Right lobe of liver (tissue), 6 donors: ENCODE results near the gene CHST8. TPM values are rescaled to one million over a fixed set of nuclear protein-coding genes. Genes with fewer than 3 reads are reported as not detected.

Source experiments
- ATAC-seq, 4 donors: fragments of 200-7000 bp; cut with Tn5 transposase; one replicate each; pipeline ENCODE4 v1.9.1; 2020; ENCODE audit warnings: mild to moderate bottlenecking in 4 of 4, moderate library complexity in 4 of 4
- DNase-seq, 3 donors: peaks; one replicate each; pipeline ENCODE4 v3.0.0-alpha.2; 2020
- H3K27ac ChIP-seq, 3 donors: fragments of 200-600 bp; one replicate each; pipeline ENCODE4 v1.8.0; 2022
- H3K27me3 ChIP-seq, 2 donors: fragments of 200-600 bp; one replicate each; pipeline ENCODE4 v1.8.0; 2022
- H3K36me3 ChIP-seq, 4 donors: fragments of 200-600 bp; sonication (generic) in 1 of 4; one replicate each; pipeline versions ENCODE4 v1.5.1 to v1.8.0; 2017 to 2022; ENCODE audit warnings: control low read depth in 1 of 4
- H3K4me1 ChIP-seq, 4 donors: fragments of 200-600 bp; sonication (generic) in 1 of 4; one replicate each; pipeline versions ENCODE4 v1.5.1 to v1.8.0; 2017 to 2022; ENCODE audit warnings: control low read depth in 1 of 4
- H3K4me3 ChIP-seq, 3 donors: fragments of 200-600 bp; one replicate each; pipeline ENCODE4 v1.8.0; 2022
- H3K9me3 ChIP-seq, 4 donors: fragments of 200-600 bp; sonication (generic) in 1 of 4; one replicate each; pipeline versions ENCODE4 v1.5.1 to v1.8.0; 2017 to 2022; ENCODE audit warnings: control low read depth in 1 of 4
- CTCF ChIP-seq, 4 donors: fragments of 200-600 bp in 3 of 4; fragments of 450-650 bp in 1 of 4; IDR thresholded peaks; one replicate each; pipeline versions ENCODE4 v1.5.1 to v1.8.0; 2016 to 2022; ENCODE audit warnings: antibody characterized with exemption in 4 of 4, mild to moderate bottlenecking in 2 of 4
- POLR2A ChIP-seq: fragments of 450-650 bp; IDR thresholded peaks from one replicate; pipeline ENCODE4 v1.6.1; 2017; ENCODE audit warnings: antibody characterized with exemption, mild to moderate bottlenecking
- WGBS: methylation state at CpG from one replicate; pipeline ENCODE4 v1.1.6; 2018; ENCODE audit warnings: low coverage, low lambda C conversion rate; ENCODE audit not compliant: insufficient coverage; ENCODE audit errors: missing lambda C conversion rate; 5-methylcytosine and 5-hydroxymethylcytosine counted together
- intact Hi-C, 2 donors: fragments of 100-400 bp; cut with DNase I; formaldehyde crosslinking; loops; one replicate each; pipeline versions ENCODE4 v1.11.2 to v1.14.1; 2022
- total RNA-seq, 6 experiments: library from RNA; depleted of rRNA in 2 of 6; stranded (reverse); fragments of >200 nt in 2 of 6; fragmentation: NEBNext Ultra II Directional in 3 of 6; extraction: Animal tissue kit (Norgen Biotek cat#: 25700) in 3 of 6; gene quantifications; one replicate each; pipeline versions ENCODE4 v1.1.0 to v1.2.4, GENCODE V29; 2016 to 2023
- donor health status: DM: no; HTN: yes; CAD: no.
- donor health status: DM: no; HTN: no; CAD: no.
- donor health status: DM: no; HTN: no; CAD: no.
- donor health status: DM: no; HTN: yes; CAD: no.
- donor health status: DM: no; HTN: yes; CAD: no.

The CHST8 gene
- total RNA-seq, 6 experiments from 2014 or later, result 0.12 to 0.19 TPM; not detected in 4

GRCh38 chr19:33640773-33641172 is 19.0 kb downstream of the CHST8 start:
- Histone ChIP-seq H3K27ac (no peak overlapping the region), H3K4me3 (no peak overlapping the region), H3K9me3 (no peaks in the 10 kb centered on the region), H3K4me1 (no peaks in the 10 kb centered on the region), H3K27me3 (no peaks in the 10 kb centered on the region), H3K36me3 (no peaks in the 10 kb centered on the region)
- 36% methylated on average over 3 of the region's 9 CpGs for WGBS
- no peak for TF ChIP-seq POLR2A
- no peak for TF ChIP-seq CTCF (IDR thresholded peaks at IDR 0.05)
- ATAC-seq, result peak in 1 of 4 donors; percentile 33
- DNase-seq, result no peak
- intact Hi-C loops, result no loop called here

GRCh38 chr19:33641261-33641660 is 19.5 kb downstream of the CHST8 start:
- 64% methylated on average over 5 of the region's 5 CpGs for WGBS
- DNase-seq (no peak), ATAC-seq (no peak)
- H3K4me3 ChIP-seq, result no peak overlapping the region
- TF ChIP-seq CTCF (IDR thresholded peaks at IDR 0.05), result no peak
- no peak for TF ChIP-seq POLR2A
- no peak overlapping the region for H3K27ac ChIP-seq
- no peaks in the 10 kb centered on the region for H3K36me3 ChIP-seq
- intact Hi-C loops, result no loop called here
- H3K27me3 ChIP-seq, result no peaks in the 10 kb centered on the region
- no peaks in the 10 kb centered on the region for H3K4me1 ChIP-seq
- no peaks in the 10 kb centered on the region for H3K9me3 ChIP-seq

DNA sequence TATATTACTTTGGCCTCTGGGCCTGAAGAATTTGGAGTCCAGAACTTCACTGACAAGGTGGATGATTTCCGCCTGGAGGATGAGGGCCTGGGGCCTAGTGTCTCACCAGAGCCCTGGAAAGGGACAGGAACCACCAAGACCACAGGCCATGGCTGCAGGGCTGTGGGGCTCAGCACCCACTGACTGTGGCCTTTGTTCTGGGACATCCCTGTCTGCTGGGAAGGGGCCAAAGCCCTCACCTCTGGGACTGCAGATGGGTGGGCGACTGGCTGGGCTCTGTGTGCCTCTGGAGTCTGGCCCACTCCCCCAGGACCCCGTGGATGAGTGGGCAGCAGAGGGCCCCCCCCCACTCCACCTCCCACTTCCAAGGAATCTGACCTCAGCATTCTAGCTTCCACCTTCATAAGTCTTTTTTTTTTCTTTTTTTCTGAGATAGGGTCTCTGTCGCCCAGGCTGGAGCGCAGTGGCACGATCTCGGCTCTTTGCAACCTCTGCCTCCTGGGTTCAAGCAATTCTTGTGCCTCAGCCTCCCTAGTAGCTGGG is 20.3 kb downstream of the CHST8 start:
- DNase-seq, result peak in 1 of 3 donors; percentile 18
- TF ChIP-seq POLR2A, result no peak
- no peak for TF ChIP-seq CTCF (IDR thresholded peaks at IDR 0.05)
- 66% methylated on average over 2 of the region's 7 CpGs for WGBS
- Histone ChIP-seq H3K27me3 (no peaks in the 10 kb centered on the region), H3K4me3 (no peak overlapping the region), H3K27ac (no peak overlapping the region), H3K36me3 (no peaks in the 10 kb centered on the region), H3K4me1 (no peaks in the 10 kb centered on the region), H3K9me3 (no peaks in the 10 kb centered on the region)
- peak in 1 of 4 donors; percentile 31 for ATAC-seq
- intact Hi-C loops, result no loop called here

- no peaks in the 10 kb centered on the region for H3K27me3 ChIP-seq
- H3K4me1 ChIP-seq, result no peaks in the 10 kb centered on the region
- DNase-seq, result no peak
- no peak for ATAC-seq
- H3K9me3 ChIP-seq, result no peaks in the 10 kb centered on the region
- H3K27ac ChIP-seq, result no peak overlapping the region
- 68% methylated on average over 9 of the region's 9 CpGs for WGBS
- intact Hi-C loops, result no loop called here
- H3K36me3 ChIP-seq, result no peaks in the 10 kb centered on the region
- H3K4me3 ChIP-seq, result no peak overlapping the region
- TF ChIP-seq CTCF (IDR thresholded peaks at IDR 0.05) (no peak), POLR2A (no peak)
Measured at GRCh38 chr19:33644284-33644836, 22.6 kb downstream of the CHST8 start.
